ENCODE measurements around the gene DDX28.

DDX28 gene, protein sequence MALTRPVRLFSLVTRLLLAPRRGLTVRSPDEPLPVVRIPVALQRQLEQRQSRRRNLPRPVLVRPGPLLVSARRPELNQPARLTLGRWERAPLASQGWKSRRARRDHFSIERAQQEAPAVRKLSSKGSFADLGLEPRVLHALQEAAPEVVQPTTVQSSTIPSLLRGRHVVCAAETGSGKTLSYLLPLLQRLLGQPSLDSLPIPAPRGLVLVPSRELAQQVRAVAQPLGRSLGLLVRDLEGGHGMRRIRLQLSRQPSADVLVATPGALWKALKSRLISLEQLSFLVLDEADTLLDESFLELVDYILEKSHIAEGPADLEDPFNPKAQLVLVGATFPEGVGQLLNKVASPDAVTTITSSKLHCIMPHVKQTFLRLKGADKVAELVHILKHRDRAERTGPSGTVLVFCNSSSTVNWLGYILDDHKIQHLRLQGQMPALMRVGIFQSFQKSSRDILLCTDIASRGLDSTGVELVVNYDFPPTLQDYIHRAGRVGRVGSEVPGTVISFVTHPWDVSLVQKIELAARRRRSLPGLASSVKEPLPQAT

DNA sequence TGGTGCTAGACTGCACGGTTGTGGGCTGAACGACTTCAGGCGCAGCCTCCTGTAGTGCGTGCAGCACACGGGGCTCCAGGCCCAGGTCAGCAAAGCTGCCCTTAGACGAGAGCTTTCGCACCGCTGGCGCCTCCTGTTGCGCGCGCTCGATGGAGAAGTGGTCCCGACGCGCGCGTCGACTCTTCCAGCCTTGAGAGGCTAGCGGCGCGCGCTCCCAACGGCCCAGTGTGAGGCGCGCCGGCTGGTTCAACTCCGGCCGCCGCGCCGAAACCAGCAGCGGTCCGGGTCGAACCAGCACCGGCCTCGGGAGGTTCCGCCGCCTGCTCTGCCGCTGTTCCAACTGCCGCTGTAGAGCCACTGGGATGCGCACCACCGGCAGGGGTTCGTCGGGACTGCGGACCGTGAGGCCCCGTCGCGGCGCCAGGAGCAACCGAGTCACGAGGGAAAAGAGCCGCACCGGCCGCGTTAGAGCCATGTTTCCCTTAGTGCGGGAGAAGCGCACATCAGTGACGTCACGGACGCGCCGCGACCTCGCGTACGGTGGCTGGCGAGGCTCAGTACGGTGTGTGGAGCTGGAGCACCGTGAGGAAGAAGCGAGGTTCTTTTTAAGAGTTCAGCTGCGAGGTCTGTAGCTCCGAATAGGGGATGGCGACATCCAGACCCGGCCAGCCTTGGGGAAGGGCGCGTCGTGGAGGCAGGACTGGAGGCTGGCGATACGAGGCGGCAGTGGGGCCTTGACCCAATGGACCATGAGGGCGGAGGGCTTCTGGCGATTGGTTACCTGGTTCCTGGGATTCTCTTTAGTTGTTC, at the start of gene DDX28, which contains the start of gene DUS2:
TSS of gene DDX28 (minus strand) at position 505 of the 810 bp plus-strand sequence. CDS start at position 475, 30 bp downstream.
TSS of gene DUS2 (plus strand) at position 557 of the 810 bp plus-strand sequence. CDS start 14,740 bp downstream, outside the sequence.
- H3K4me1 Mint-ChIP-seq (ENCODE audit: low read depth): peaks cover 40% of the 10 kb centered on the region
- peaks cover 46% of the 10 kb centered on the region for H3K36me3 Mint-ChIP-seq (ENCODE audit: low read depth)
- H3K27me3 Mint-ChIP-seq: peaks cover 3% of the 10 kb centered on the region
- H3K9me3 Mint-ChIP-seq: no peaks in the 10 kb centered on the region
- peak within 1 kb of the TSS; percentile 99 for H3K4me3 Mint-ChIP-seq
- peak within 1 kb of the TSS; percentile 100 for H3K27ac Mint-ChIP-seq

DNA sequence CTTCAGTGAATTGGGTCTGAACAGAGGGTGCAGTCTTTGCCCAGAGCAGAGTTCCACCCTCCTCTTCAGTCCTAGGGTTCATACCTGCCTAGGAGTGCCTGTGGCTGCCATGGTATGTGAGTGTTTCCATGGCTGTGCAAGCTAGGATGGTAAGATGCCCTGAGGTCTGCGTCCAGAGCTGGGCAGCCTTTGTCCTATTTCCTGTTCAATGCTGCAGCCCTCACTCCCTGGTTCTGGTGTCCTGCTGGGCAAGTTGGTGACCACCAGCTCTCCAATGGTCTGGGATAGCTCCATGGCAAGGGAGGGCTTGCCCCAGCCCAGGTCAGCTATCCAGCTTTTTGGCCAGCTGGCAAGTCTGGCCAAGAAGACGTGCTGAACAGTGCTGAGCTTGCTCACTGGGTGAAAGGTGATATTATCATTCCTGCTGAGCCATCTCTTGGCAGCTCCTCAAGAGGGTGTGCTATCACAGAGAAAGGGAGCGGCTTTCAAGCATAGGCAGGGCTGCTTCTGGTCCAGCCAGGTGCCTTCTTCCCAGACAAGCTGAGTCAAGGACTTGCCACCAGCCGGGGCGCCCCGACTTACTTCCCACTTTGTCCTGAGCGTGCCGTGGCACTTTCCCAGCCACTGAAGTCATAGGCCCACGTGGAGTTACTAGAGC, 49.1 kb upstream of the DDX28 start:
- peaks cover 81% of the 10 kb centered on the region for H3K4me1 Mint-ChIP-seq (ENCODE audit: low read depth)
- no peaks in the 10 kb centered on the region for H3K9me3 Mint-ChIP-seq
- H3K27me3 Mint-ChIP-seq: no peaks in the 10 kb centered on the region
- no peak overlapping the region for H3K4me3 Mint-ChIP-seq
- H3K36me3 Mint-ChIP-seq (ENCODE audit: low read depth): peaks cover 73% of the 10 kb centered on the region
- no peak overlapping the region for H3K27ac Mint-ChIP-seq

DNA sequence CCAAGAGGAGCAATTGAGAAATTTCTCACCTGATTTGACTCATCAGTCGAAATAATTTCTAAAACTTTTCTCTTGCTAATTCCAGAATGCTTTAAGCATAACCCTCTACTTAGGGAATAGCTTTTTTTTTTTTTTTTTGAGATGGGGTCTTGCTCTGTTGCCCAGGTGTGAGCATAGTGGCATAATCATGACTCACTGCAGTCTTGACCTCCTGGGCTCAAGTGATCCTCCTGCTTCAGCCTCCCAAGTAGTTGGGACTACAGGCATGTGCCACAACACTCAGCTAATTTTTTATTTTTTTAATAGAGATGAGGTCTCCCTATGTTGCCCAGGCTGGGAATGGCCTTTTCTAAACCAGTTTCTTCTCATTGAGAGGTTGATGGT, 48.5 kb upstream of the DDX28 start:
- H3K27ac Mint-ChIP-seq: peak overlapping the region; percentile 90
- H3K9me3 Mint-ChIP-seq: no peaks in the 10 kb centered on the region
- H3K36me3 Mint-ChIP-seq (ENCODE audit: low read depth): peaks cover 71% of the 10 kb centered on the region
- no peaks in the 10 kb centered on the region for H3K27me3 Mint-ChIP-seq
- peaks cover 79% of the 10 kb centered on the region for H3K4me1 Mint-ChIP-seq (ENCODE audit: low read depth)
- no peak overlapping the region for H3K4me3 Mint-ChIP-seq

DNA sequence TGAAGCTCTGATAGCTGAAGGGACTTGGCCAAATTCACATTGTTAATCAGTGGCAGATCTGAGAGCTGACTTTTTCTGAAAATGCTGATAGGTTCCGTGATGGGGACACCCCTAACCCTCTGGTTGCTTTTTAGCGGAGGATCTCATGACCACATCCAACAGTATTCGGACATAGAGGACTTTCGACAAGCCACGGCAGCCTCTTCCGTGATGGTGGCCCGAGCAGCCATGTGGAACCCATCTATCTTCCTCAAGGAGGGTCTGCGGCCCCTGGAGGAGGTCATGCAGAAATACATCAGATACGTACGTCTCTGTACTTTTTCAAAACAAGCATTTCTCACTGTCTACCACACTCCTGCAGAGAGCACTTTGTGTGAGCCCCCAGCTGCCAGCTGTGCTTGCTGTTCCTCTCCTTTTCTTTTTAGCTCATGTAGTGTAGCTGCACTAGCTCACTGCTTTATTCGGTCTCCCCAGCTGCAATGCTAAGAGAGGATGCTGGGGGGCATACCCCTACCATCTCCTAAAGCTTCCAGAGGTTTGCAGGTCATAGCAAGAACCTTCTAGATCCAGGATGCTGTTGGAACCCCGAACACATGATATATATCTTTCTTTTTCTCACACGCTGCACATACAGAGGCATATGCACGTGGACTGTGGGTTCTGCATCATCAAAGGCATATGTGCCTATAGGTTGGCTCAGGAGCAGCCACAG, 47.9 kb upstream of the DDX28 start:
- peak overlapping the region; percentile 90 for H3K27ac Mint-ChIP-seq
- H3K9me3 Mint-ChIP-seq: no peaks in the 10 kb centered on the region
- no peaks in the 10 kb centered on the region for H3K27me3 Mint-ChIP-seq
- peak overlapping the region; percentile 54 for H3K4me3 Mint-ChIP-seq
- peaks cover 70% of the 10 kb centered on the region for H3K36me3 Mint-ChIP-seq (ENCODE audit: low read depth)
- H3K4me1 Mint-ChIP-seq (ENCODE audit: low read depth): peaks cover 73% of the 10 kb centered on the region

DNA sequence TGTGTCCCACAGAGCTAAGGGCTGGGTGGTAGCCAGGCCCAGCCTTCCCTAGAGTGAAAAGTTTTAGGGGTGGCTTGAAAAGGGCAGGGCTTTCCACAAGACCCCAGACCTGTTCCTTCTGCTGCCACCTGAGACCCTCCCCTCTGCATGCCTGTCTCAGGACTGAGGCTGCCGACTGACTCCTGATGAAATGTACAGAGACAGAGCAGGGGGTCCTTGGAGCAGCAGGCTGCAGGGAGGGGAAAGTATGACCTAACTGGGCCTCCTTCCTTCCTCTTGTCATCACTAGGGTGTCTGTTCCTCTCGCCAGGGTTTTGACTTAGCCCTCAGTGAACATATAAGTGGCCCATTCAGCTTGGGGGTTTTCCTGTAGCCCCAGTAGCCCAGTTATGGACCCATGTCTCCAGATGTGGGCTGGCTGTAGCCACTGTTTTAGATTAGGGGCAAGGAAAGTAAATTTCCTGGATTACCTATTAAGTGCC, 47.3 kb upstream of the DDX28 start:
- Mint-ChIP-seq H3K4me3 (peak overlapping the region; percentile 54), H3K27me3 (no peaks in the 10 kb centered on the region), H3K27ac (peak overlapping the region; percentile 90), H3K9me3 (no peaks in the 10 kb centered on the region), H3K36me3 (ENCODE audit: low read depth) (peaks cover 64% of the 10 kb centered on the region), H3K4me1 (ENCODE audit: low read depth) (peaks cover 67% of the 10 kb centered on the region)

DNA sequence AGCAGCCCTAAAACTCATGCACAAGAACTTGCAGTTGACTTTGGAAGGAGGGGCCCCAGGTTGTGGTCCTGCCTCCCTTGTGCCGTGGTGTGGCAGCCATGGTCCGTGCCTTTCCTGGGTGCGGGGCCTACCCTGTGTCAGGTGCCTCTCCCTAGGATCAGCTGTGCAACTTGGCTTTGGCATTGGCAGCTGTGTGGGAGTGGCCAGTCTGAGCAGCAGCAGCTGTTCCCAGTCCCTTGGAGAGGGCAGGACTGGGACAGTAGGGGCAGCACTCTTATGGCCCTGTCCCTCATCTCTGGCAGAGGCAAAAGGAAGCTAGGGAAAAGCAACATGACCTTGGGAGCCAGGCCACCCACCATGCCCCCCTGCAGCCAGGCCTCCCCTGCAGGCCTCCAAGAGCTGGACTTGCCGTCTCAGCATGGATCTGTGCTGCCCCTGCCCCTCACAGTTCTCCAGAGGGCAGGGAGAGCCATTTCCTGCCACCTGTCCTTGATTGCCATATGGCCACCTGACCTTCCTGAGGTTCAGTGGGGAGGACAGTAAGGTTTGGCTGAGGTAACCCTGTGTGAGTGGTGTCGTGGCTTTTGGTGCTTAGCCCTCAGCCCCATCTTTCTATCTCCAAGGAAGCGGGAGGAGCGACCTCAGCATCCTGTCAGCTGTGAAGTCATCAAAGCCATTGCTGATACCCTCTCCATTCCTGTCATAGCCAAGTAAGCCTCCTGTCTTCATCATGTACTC, 46.6 kb upstream of the DDX28 start:
- peaks cover 65% of the 10 kb centered on the region for H3K4me1 Mint-ChIP-seq (ENCODE audit: low read depth)
- no peaks in the 10 kb centered on the region for H3K27me3 Mint-ChIP-seq
- H3K9me3 Mint-ChIP-seq: no peaks in the 10 kb centered on the region
- peak overlapping the region; percentile 54 for H3K4me3 Mint-ChIP-seq
- peak overlapping the region; percentile 90 for H3K27ac Mint-ChIP-seq
- H3K36me3 Mint-ChIP-seq (ENCODE audit: low read depth): peaks cover 60% of the 10 kb centered on the region

DNA sequence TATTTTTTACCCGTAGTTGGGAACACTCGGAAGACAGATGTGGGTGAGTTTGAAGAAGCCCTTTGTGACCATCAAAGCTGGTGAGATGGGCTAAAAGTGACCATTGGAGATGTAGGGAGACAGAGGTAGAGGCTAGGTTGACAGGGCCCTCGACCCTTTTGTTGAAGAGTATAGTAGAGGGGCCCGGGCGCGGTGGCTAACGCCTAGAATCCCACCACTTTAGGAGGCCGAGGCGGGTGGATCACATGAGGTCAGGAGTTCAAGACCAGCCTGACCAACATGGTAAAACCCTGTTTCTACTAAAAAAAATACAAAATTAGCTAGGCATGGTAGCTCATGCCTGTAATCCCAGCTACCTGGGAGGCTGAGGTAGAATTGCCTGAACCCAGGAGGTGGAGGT, 45.9 kb upstream of the DDX28 start:
- H3K36me3 Mint-ChIP-seq (ENCODE audit: low read depth): peaks cover 60% of the 10 kb centered on the region
- H3K27me3 Mint-ChIP-seq: no peaks in the 10 kb centered on the region
- H3K4me3 Mint-ChIP-seq: no peak overlapping the region
- H3K4me1 Mint-ChIP-seq (ENCODE audit: low read depth): peaks cover 65% of the 10 kb centered on the region
- H3K27ac Mint-ChIP-seq: peak overlapping the region; percentile 58
- no peaks in the 10 kb centered on the region for H3K9me3 Mint-ChIP-seq

DNA sequence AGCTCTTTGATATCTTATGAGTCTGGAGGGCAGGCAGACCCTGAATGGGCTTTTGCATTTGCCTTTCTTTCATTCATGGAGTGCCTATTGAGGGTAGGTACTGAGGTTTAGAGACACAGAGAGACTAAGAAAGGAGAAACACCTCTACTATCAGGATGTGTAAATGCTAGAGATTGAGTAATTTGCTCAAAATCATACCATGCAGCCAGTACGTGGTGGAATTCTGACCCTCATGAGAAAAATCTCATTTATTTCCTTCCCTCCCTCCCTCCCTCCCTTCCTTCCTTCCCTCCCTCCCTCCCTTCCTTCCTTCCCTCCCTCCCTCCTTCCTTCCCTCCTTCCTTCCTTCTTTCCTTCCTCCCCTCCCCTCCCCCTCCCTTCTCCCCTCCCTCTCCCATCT, 43.7 kb upstream of the DDX28 start:
- Mint-ChIP-seq H3K9me3 (no peaks in the 10 kb centered on the region), H3K27ac (no peak overlapping the region), H3K4me1 (ENCODE audit: low read depth) (peaks cover 65% of the 10 kb centered on the region), H3K4me3 (no peak overlapping the region), H3K27me3 (no peaks in the 10 kb centered on the region), H3K36me3 (ENCODE audit: low read depth) (peaks cover 57% of the 10 kb centered on the region)

DNA sequence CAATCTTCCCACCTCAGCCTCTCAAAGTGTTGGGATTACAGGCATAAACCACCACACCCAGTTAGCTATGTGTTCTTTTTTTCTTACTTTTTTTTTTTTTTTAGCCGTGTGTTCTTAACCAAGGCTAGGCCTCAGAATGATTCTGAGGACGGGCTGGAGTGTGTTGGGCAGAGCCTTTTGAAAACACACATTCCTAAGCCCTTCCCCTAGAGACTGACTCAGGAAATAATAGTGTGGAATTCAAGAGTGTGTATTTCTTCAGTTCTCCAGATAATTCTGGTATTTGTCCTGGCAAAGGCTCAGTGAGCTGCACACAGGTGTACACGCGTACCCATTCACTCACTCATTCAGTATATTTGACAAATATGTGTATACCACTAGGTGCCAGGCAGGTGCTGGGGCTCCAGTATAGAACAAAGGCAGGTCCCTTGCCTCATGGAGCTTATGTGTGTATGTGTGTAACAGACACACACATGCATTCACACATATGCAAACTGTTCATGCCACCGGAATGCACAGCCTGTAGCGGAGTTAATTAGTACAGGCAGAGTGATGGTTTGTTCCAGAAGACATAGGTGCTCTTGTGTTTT, 42.8 kb upstream of the DDX28 start:
- no peak overlapping the region for H3K4me3 Mint-ChIP-seq
- no peaks in the 10 kb centered on the region for H3K27me3 Mint-ChIP-seq
- peaks cover 57% of the 10 kb centered on the region for H3K36me3 Mint-ChIP-seq (ENCODE audit: low read depth)
- no peak overlapping the region for H3K27ac Mint-ChIP-seq
- no peaks in the 10 kb centered on the region for H3K9me3 Mint-ChIP-seq
- H3K4me1 Mint-ChIP-seq (ENCODE audit: low read depth): peaks cover 65% of the 10 kb centered on the region

DNA sequence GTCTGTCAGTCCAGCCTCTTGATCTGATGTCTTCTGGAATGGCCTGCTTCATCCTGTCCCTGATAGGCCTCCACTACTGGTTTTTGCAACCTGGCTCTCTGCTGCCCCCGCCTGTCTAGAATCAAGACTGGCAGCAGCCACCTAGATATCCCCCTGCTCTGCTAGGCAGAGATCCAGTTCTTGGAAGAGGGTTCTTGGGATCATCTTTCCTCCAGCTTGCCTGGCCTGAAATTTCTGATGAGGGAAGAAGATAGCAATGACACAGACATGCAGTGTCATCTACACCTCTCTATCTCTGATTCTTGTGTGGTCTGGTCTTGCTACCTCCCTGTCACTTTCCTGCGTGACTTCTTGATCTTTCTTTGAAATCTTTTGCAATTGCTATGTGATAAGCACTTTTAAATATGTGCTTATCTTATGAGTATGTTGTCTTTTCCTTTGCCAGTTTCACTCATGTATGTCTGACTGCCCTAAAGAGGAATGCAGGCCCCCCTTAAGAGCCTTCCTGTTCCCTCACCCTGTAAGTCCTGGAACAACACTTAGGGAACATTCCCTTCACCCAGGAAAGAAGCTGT, 41.8 kb upstream of the DDX28 start:
- H3K36me3 Mint-ChIP-seq (ENCODE audit: low read depth): peaks cover 52% of the 10 kb centered on the region
- no peaks in the 10 kb centered on the region for H3K9me3 Mint-ChIP-seq
- peak overlapping the region; percentile 37 for H3K27ac Mint-ChIP-seq
- peaks cover 62% of the 10 kb centered on the region for H3K4me1 Mint-ChIP-seq (ENCODE audit: low read depth)
- no peaks in the 10 kb centered on the region for H3K27me3 Mint-ChIP-seq
- no peak overlapping the region for H3K4me3 Mint-ChIP-seq

DNA sequence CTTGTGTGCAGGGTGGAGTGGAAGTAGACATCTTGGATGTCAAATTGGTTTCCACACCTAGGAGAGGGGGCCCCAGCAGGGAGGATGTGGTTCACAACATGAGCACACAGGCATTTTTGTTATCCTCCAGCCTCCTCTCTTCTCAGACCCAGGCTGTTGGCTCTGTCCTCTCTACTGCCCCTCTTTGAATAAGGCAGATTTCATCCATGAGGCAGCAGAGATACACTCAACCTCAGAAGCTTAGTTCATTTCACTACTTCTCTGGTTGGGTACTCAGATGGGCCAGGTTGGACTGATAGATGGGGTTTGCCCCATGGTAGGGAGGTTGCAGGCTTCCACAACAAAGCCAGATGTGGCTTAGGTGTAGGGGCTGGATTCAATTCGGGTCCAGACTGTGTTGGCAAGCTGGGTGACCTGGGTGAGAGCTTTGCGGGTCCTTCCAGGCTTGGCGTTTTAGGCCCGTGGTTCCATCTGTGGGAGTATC, 39.9 kb upstream of the DDX28 start:
- H3K4me3 Mint-ChIP-seq: no peak overlapping the region
- no peaks in the 10 kb centered on the region for H3K27me3 Mint-ChIP-seq
- peak overlapping the region; percentile 83 for H3K27ac Mint-ChIP-seq
- peaks cover 65% of the 10 kb centered on the region for H3K36me3 Mint-ChIP-seq (ENCODE audit: low read depth)
- H3K4me1 Mint-ChIP-seq (ENCODE audit: low read depth): peaks cover 65% of the 10 kb centered on the region
- H3K9me3 Mint-ChIP-seq: no peaks in the 10 kb centered on the region

DNA sequence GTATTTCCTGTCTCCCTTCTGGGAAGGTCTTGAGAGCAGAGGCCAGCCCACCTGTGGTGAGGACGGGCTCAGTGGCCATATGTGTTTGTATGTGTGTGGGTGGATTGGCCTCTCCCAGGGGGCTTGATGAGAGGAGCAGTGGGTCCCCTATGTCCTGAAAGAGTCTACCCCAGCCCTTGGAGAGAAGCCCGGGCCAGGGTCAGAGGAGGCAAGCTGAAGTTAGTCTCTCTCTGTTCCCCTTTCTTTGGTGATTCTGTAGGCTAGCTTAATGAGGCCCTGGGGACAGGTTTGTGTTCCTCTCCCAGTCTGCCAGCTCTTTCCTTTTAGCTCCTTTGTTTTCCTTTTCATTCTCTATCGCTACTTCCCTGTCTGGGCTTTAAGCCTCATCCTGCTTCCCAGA, 38.4 kb upstream of the DDX28 start:
- Mint-ChIP-seq H3K9me3 (no peaks in the 10 kb centered on the region), H3K4me1 (ENCODE audit: low read depth) (peaks cover 65% of the 10 kb centered on the region), H3K27me3 (no peaks in the 10 kb centered on the region), H3K27ac (peak overlapping the region; percentile 57), H3K4me3 (no peak overlapping the region), H3K36me3 (ENCODE audit: low read depth) (peaks cover 67% of the 10 kb centered on the region)

DNA sequence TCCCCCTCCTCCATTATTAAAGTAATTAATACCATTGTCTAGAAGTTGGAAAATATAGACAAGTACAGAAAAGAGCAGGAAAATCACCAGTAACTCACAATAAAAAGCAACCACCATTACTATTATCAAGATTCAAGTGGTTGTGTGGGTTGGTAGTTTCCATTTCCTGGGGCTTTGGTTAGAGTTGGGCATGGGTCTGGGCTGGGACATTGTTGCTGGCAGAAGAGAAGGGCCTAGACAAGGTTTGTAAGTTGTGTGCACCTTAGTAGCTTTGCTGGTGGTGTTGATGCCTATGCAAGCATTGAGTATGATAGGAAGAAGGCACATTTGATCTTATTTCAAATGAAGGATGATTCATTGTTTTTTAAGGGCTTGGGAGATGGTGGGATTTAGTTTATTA, 36.8 kb upstream of the DDX28 start:
- Mint-ChIP-seq H3K9me3 (no peaks in the 10 kb centered on the region), H3K27me3 (no peaks in the 10 kb centered on the region), H3K27ac (peak overlapping the region; percentile 85), H3K4me1 (ENCODE audit: low read depth) (peaks cover 61% of the 10 kb centered on the region), H3K36me3 (ENCODE audit: low read depth) (peaks cover 76% of the 10 kb centered on the region), H3K4me3 (peak overlapping the region; percentile 43)
